SJCRH30 (cell line): ENCODE data around the gene MARCHF3. TPM values are rescaled to one million over a fixed set of nuclear protein-coding genes. Genes with fewer than 3 reads are reported as not detected.
"Not testable (repeated sequence)": the region's sequence is repeated elsewhere in the genome, so short reads cannot be mapped to it uniquely, and the experiment has no call there.

Experiments used
- DNase-seq, 2 experiments: peaks; one replicate each; pipeline ENCODE4 v3.0.0-alpha.2; 2015 to 2020
- H3K27ac ChIP-seq: fragments of 250-450 bp; sonication (Bioruptor Pico); 2 replicates; pipeline ENCODE4 v1.5.1; 2020; ENCODE audit warnings: mild to moderate bottlenecking, moderate library complexity
- H3K27me3 ChIP-seq: fragments of 250-450 bp; sonication (Bioruptor Pico); 2 replicates; pipeline ENCODE4 v1.5.1; 2020; ENCODE audit warnings: mild to moderate bottlenecking, moderate library complexity
- H3K36me3 ChIP-seq: fragments of 250-450 bp; sonication (Bioruptor Pico); 2 replicates; pipeline ENCODE4 v1.5.1; 2020; ENCODE audit warnings: mild to moderate bottlenecking, moderate library complexity
- H3K4me1 ChIP-seq: fragments of 250-450 bp; sonication (Bioruptor Pico); 2 replicates; pipeline ENCODE4 v1.5.1; 2020; ENCODE audit warnings: mild to moderate bottlenecking, moderate library complexity
- H3K4me3 ChIP-seq: fragments of 250-450 bp; sonication (Bioruptor Pico); 2 replicates; pipeline ENCODE4 v1.5.1; 2020; ENCODE audit warnings: mild to moderate bottlenecking, moderate library complexity
- H3K9me3 ChIP-seq: fragments of 250-450 bp; sonication (Bioruptor Pico); replicated peaks from 2 replicates; pipeline ENCODE4 v1.5.1; 2020; ENCODE audit warnings: mild to moderate bottlenecking, moderate library complexity
- total RNA-seq: library from RNA; depleted of rRNA; stranded (reverse); fragments of >200 nt; shearing (Covaris generic); gene quantifications from 2 replicates; pipeline ENCODE4 v1.2.3, GENCODE V29; 2014

The MARCHF3 gene
- total RNA-seq, 1 experiment from 2014 or later: 40.8 TPM

GRCh38 chr5:126899476-126899875, 130.9 kb downstream of the MARCHF3 start:
- H3K4me1 ChIP-seq: peaks cover 24% of the 10 kb centered on the region
- no peaks in the 10 kb centered on the region for H3K27me3 ChIP-seq
- H3K27ac ChIP-seq: no peak overlapping the region; the same call in 1 of the 2 replicates
- H3K4me3 ChIP-seq: no peak overlapping the region
- H3K36me3 ChIP-seq: peaks cover 19% of the 10 kb centered on the region
- DNase-seq: no peak
- H3K9me3 ChIP-seq: no peaks in the 10 kb centered on the region; the same call in 1 of the 2 replicates

DNA sequence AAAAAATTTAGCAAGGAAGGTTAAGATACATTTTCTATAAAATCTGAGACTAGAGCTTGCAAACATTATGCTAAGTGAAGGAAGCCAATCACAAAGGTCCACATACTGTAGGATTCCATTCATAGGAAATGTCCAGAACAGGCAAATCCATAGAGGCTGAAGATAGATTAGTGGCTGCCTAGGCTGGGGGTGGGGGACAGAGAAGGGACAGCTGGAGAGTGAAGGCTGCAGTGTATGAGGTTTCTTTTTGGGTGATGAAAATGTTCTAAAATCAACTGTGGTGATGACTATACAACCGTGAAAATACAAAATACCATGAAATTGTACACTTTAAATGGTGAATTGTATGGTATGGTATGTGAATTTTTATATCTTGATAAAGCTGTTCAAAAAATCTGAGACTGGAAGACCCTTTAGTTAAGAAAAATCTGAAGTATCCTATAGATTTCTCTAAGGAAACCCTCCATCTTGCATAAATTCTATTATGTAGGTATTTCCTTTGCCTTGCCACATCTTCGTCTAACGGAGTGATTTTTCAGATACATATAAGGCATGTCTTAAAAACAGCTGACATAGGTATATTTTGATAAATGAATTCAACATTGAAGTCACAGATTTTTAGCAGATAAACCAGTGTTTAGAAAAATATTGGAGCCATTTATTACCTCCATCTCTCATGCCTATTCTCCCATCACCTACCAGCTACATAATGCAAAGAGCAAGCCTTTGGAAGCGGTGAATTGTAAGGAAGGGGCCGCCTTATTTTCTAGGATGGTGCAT, 132.3 kb downstream of the MARCHF3 start:
- peak overlapping the region; percentile 38 for H3K27ac ChIP-seq
- peak; percentile 48 to 61 for DNase-seq

DNA sequence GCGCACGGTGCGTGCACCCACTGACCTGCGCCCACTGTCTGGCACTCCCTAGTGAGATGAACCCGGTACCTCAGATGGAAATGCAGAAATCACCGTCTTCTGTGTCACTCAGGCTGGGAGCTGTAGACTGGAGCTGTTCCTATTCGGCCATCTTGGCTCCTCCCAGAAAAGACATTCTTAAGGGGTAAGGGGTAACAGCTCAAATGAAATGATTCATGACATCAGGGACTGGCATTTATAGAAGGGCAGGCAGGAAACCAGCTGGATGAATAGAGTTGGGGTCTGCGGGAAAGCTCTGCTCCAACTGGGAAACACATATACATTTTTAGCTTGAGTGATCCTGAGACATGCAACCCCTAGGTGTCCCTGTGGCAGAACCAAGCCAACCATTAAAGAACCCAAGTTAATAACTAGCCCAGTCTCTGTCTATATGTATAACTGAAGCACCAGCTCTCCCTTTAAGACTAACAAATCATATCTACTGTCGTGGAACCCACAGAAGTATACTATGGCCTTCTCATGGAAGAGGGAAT, 134.1 kb downstream of the MARCHF3 start:
- H3K27me3 ChIP-seq: no peaks in the 10 kb centered on the region
- H3K36me3 ChIP-seq: peaks cover 12% of the 10 kb centered on the region
- peaks cover 24% of the 10 kb centered on the region for H3K4me1 ChIP-seq
- H3K4me3 ChIP-seq: no peak overlapping the region
- H3K27ac ChIP-seq: no peak overlapping the region
- no peak for DNase-seq
- H3K9me3 ChIP-seq: no peaks in the 10 kb centered on the region; the same call in 1 of the 2 replicates

More for the DNA sequence above, 132.3 kb downstream of the MARCHF3 start:
- no peaks in the 10 kb centered on the region; the same call in 1 of the 2 replicates for H3K9me3 ChIP-seq
- H3K36me3 ChIP-seq: peaks cover 17% of the 10 kb centered on the region
- H3K27me3 ChIP-seq: no peaks in the 10 kb centered on the region
- H3K4me3 ChIP-seq: no peak overlapping the region
- peaks cover 24% of the 10 kb centered on the region for H3K4me1 ChIP-seq

GRCh38 chr5:126895712-126896111, 134.6 kb downstream of the MARCHF3 start:
- Histone ChIP-seq H3K4me1 (peaks cover 24% of the 10 kb centered on the region), H3K36me3 (peaks cover 12% of the 10 kb centered on the region)
- H3K27ac ChIP-seq, H3K9me3 ChIP-seq, H3K27me3 ChIP-seq, H3K4me3 ChIP-seq, DNase-seq: not testable (repeated sequence)

DNA sequence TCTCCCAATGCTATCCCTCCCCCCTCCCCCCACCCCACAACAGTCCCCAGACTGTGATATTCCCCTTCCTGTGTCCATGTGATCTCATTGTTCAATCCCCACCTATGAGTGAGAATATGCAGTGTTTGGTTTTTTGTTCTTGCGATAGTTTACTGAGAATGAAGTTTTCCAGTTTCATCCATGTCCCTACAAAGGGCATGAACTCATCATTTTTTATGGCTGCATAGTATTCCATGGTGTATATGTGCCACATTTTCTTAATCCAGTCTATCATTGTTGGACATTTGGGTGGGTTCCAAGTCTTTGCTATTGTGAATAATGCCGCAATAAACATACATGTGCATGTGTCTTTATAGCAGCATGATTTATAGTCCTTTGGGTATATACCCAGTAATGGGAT, 139.9 kb downstream of the MARCHF3 start:
- H3K4me3 ChIP-seq, H3K36me3 ChIP-seq, DNase-seq, H3K9me3 ChIP-seq, H3K4me1 ChIP-seq, H3K27me3 ChIP-seq, H3K27ac ChIP-seq: not testable (repeated sequence)

DNA sequence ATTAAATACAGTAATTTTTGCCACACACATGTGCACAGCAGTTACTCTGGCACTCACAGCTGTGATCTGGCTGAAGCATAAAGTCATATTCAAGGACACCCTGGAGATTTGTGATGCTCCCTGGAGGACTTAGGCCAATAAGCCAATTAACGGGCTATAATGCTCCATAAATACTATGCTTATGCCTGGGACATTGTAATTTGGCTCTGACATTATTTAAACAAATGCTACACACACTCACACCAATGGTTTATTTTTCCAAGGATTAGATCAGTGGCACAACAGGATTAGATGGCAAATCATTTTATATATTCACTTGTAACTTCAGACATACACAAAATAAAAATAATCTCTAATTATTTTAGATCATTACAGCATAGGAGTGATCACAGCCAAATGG, 142.2 kb downstream of the MARCHF3 start:
- Histone ChIP-seq H3K4me3 (no peak overlapping the region), H3K27ac (no peak overlapping the region), H3K9me3 (no peaks in the 10 kb centered on the region), H3K36me3 (no peaks in the 10 kb centered on the region), H3K4me1 (peaks cover 3% of the 10 kb centered on the region; the same call in 1 of the 2 replicates), H3K27me3 (no peaks in the 10 kb centered on the region)
- peak in 1 of 2 experiments; percentile 20 for DNase-seq

DNA sequence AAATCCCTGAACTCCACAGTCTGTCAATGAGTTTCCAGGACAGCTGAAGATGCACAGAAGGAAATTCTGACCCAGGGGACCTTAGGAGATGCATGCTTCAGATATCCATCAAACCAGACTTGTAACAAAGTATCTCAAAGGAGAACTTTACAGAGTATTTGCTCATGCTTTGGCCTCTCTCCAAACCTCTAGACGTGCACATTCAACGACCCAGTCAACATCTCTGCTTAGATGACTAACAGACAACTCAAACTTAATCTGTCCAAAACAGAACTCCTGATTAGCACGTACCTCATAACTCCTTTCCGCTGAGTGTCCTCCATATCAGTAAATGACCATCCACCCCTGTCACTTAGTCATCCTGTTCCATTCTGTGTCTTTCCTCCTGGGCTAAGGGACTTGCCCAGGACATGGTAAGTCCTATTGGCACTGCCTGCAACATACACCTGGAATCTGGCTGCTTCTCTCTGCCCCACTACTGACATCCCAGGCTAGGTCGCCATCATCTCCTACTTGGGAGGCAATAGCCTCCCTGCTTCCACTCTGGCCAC, 146.0 kb downstream of the MARCHF3 start:
- Histone ChIP-seq H3K9me3 (no peaks in the 10 kb centered on the region), H3K27ac (no peak overlapping the region), H3K4me3 (no peak overlapping the region), H3K36me3 (no peaks in the 10 kb centered on the region), H3K27me3 (no peaks in the 10 kb centered on the region), H3K4me1 (peaks cover 3% of the 10 kb centered on the region; the same call in 1 of the 2 replicates)
- no peak for DNase-seq

- no peak overlapping the region for H3K27ac ChIP-seq
- no peaks in the 10 kb centered on the region for H3K36me3 ChIP-seq
- peaks cover 3% of the 10 kb centered on the region; the same call in 1 of the 2 replicates for H3K4me1 ChIP-seq
- H3K27me3 ChIP-seq: no peaks in the 10 kb centered on the region
- H3K9me3 ChIP-seq: no peaks in the 10 kb centered on the region
- no peak overlapping the region for H3K4me3 ChIP-seq
- DNase-seq: no peak
These were observed 146.7 kb downstream of the MARCHF3 start for GRCh38 chr5:126883564-126884245.

DNA sequence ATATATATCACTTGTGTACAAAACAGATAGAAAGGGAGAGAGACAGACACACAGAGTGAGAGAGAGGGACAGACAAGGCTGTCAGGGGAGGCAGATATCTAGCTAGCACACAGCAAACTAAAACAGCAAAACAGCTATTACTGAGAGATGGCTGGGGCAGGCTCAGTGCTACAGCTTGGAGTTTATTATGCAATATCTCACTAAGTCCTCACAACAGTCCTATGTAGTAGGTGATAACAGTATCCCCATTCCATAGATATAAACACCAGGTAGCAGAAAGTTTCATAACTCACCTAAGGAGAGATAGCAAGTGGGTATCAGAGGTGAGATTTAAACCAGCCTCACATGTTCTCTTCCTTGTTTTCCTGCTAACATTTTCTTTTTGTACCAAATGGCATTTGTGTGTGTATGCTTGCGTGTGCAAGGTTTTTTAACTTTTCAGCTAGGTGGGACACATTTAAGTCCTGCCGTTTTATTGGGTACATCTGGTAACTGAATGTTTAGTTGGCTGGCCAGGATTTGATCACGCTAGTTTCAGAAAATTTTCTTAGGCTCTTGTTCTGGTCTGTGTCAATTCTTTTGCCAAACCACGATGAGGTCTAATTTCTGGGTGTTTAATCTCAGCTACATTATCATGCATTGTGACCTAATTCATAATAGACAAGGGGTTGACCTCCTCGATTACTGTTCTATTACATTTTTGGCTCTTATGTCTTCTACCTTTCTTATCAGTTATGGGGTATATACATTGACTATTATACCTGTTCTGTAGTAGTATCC, 148.3 kb downstream of the MARCHF3 start:
- no peaks in the 10 kb centered on the region for H3K9me3 ChIP-seq
- no peaks in the 10 kb centered on the region for H3K27me3 ChIP-seq
- H3K4me3 ChIP-seq: no peak overlapping the region
- H3K27ac ChIP-seq: no peak overlapping the region
- no peak for DNase-seq
- H3K4me1 ChIP-seq: no peaks in the 10 kb centered on the region
- peaks cover 6% of the 10 kb centered on the region; the same call in 1 of the 2 replicates for H3K36me3 ChIP-seq

GRCh38 chr5:126878634-126879033, 151.7 kb downstream of the MARCHF3 start:
- H3K4me1 ChIP-seq: no peaks in the 10 kb centered on the region
- no peak for DNase-seq
- no peaks in the 10 kb centered on the region for H3K27me3 ChIP-seq
- no peak overlapping the region for H3K4me3 ChIP-seq
- H3K27ac ChIP-seq: no peak overlapping the region
- peaks cover 11% of the 10 kb centered on the region for H3K36me3 ChIP-seq
- no peaks in the 10 kb centered on the region for H3K9me3 ChIP-seq

DNA sequence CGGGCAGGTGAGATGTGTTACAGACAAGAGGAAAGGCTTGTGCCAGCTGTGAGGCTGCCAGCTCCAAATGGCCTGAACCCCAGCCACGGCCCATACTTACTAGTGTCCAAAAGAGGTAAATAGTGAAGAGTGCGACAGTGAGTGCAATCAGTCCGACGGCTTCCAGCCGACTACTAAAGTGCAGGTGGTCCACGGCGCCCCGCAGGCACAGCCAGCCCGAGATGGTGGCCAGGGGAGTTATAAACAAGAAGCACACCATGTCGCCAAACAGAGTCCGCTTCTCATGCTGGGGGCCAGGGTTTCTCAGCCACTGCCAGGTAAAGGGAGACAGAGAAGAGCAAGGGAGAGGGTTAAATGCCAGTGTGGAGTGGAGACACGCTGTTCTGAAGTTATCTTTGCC, 152.3 kb downstream of the MARCHF3 start:
- no peak for DNase-seq
- no peak overlapping the region for H3K4me3 ChIP-seq
- no peak overlapping the region for H3K27ac ChIP-seq
- no peaks in the 10 kb centered on the region for H3K27me3 ChIP-seq
- no peaks in the 10 kb centered on the region for H3K9me3 ChIP-seq
- no peaks in the 10 kb centered on the region for H3K4me1 ChIP-seq
- H3K36me3 ChIP-seq: peaks cover 11% of the 10 kb centered on the region

DNA sequence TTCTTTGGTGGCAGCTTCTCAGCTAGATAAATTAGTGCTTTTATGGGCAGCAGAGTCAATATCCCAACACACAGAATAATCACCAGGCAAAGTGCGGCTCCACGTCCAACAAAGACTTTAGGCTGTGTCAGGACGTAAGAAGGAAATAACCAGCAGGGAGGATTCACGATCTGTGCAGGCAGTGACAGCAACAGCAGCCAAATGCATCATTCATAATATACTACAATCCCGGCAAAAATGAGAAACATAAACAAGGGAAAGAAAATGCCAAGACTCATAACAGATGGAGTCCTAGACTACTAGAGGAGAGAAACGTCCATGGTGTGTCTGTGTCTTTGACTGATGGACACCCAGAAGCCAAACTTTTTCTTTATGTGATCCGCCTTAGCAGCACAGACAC, 152.8 kb downstream of the MARCHF3 start:
- no peaks in the 10 kb centered on the region for H3K27me3 ChIP-seq
- no peak overlapping the region for H3K27ac ChIP-seq
- H3K9me3 ChIP-seq: no peaks in the 10 kb centered on the region
- DNase-seq: no peak
- no peaks in the 10 kb centered on the region for H3K4me1 ChIP-seq
- no peak overlapping the region for H3K4me3 ChIP-seq
- peaks cover 11% of the 10 kb centered on the region for H3K36me3 ChIP-seq

GRCh38 chr5:126875303-126875785, 155.0 kb downstream of the MARCHF3 start:
- Histone ChIP-seq H3K4me1 (no peaks in the 10 kb centered on the region), H3K4me3 (no peak overlapping the region), H3K27me3 (no peaks in the 10 kb centered on the region), H3K36me3 (peaks cover 19% of the 10 kb centered on the region), H3K27ac (no peak overlapping the region), H3K9me3 (no peaks in the 10 kb centered on the region)
- no peak for DNase-seq
